A549 (cell line): ENCODE data around the gene EML4. TPM values are rescaled to one million over a fixed set of nuclear protein-coding genes. Genes with fewer than 3 reads are reported as not detected.

Source experiments
- ATAC-seq, 2 experiments: fragments of 200-7000 bp in 1 of 2; fragments of >200 bp in 1 of 2; cut with Nextera tagmentation in 1 of 2; cut with Tn5 transposase in 1 of 2; 3 replicates each; pipeline versions ENCODE4 v1.8.0 to v1.9.1; 2018 to 2020; ENCODE audit warnings: mild to moderate bottlenecking in 1 of 2, moderate library complexity in 1 of 2
- CTCF ChIA-PET: fragments of 300-600 bp; sonication (Branson Sonifier 250); formaldehyde crosslinking; extraction: SDS; loops from one replicate; lab custom pipeline; 2021; ENCODE audit warnings: antibody characterized with exemption, inconsistent platforms; lab: Yijun Ruan, JAX
- POLR2A ChIA-PET: fragments of 350-600 bp; formaldehyde crosslinking; extraction: SDS; loops from one replicate; lab custom pipeline; 2021; ENCODE audit warnings: antibody characterized with exemption, inconsistent platforms; lab: Yijun Ruan, JAX
- DNase-seq, 2 experiments: peaks; one replicate each; pipeline versions ENCODE4 v3.0.0 to v3.0.0-alpha.2; 2011 to 2016; ENCODE audit warnings: low read depth in 1 of 2, low spot score in 1 of 2
- FAIRE-seq: peaks from 2 replicates; lab custom pipeline; 2011; peaks lifted over from hg19 to GRCh38; lab: Jason Lieb, UNC
- H3K27ac ChIP-seq, 2 experiments: fragments of >200 bp; sonication (Bioruptor Twin); formaldehyde crosslinking; 3 replicates each; pipeline ENCODE4 v1.5.1; 2016 to 2017
- H3K4me1 ChIP-seq: fragments of >200 bp; sonication (Bioruptor Twin); formaldehyde crosslinking; 3 replicates; pipeline ENCODE4 v1.6.1; 2016
- H3K4me2 ChIP-seq: fragments of >200 bp; sonication (Bioruptor Twin); formaldehyde crosslinking; 3 replicates; pipeline ENCODE4 v1.6.1; 2016
- H3K4me3 ChIP-seq: fragments of >200 bp; sonication (Bioruptor Twin); formaldehyde crosslinking; 3 replicates; pipeline ENCODE4 v1.5.1; 2016
- H3K9me3 ChIP-seq: fragments of >200 bp; sonication (Bioruptor Twin); formaldehyde crosslinking; 3 replicates; pipeline ENCODE4 v1.6.1; 2016
- BHLHE40 ChIP-seq: IDR thresholded peaks from 2 replicates; pipeline ENCODE4 v1.6.1; 2012; ENCODE audit warnings: low read depth, low read length, inconsistent platforms
- EHMT2 ChIP-seq: fragments of 200-600 bp; sonication (generic); IDR thresholded peaks from 2 replicates; pipeline ENCODE4 v1.6.1; 2016; ENCODE audit warnings: antibody characterized with exemption, low read depth, mild to moderate bottlenecking, moderate library complexity
- ESRRA ChIP-seq: fragments of 150-350 bp; IDR thresholded peaks from 2 replicates; pipeline ENCODE4 v1.6.1; 2014; ENCODE audit warnings: mild to moderate bottlenecking, low read length, borderline replicate concordance
- FOSB ChIP-seq: fragments of 250-450 bp; sonication (Bioruptor Pico); IDR thresholded peaks from 2 replicates; pipeline ENCODE4 v1.5.0; 2020; ENCODE audit warnings: mild to moderate bottlenecking, moderate library complexity
- HDAC2 ChIP-seq: fragments of 200-600 bp; sonication (generic); IDR thresholded peaks from 2 replicates; pipeline ENCODE4 v1.6.1; 2016
- HEYL ChIP-seq: fragments of 250-450 bp; sonication (Bioruptor Pico); IDR thresholded peaks from 2 replicates; pipeline ENCODE4 v1.8.0; 2021; ENCODE audit warnings: mild to moderate bottlenecking, moderate library complexity
- HOXB13 ChIP-seq: fragments of 250-450 bp; sonication (Bioruptor Pico); IDR thresholded peaks from 2 replicates; pipeline ENCODE4 v1.5.0; 2020; ENCODE audit warnings: low read depth, mild to moderate bottlenecking, moderate library complexity
- JUNB ChIP-seq: fragments of >200 bp; sonication (Bioruptor Twin); formaldehyde crosslinking; IDR thresholded peaks from 2 replicates; pipeline ENCODE4 v1.6.1; 2016
- KDM1A ChIP-seq: fragments of 200-600 bp; sonication (generic); IDR thresholded peaks from 2 replicates; pipeline ENCODE4 v1.6.1; 2016; ENCODE audit warnings: low read depth, mild to moderate bottlenecking
- MAFK ChIP-seq: fragments of 450-650 bp; IDR thresholded peaks from 2 replicates; pipeline ENCODE4 v1.6.1; 2014; ENCODE audit not compliant: partially characterized antibody
- NFE2L2 ChIP-seq: fragments of 150-350 bp; conservative IDR thresholded peaks from 2 replicates; pipeline ENCODE4 v1.6.1; 2014; ENCODE audit warnings: low read length
- NPAS2 ChIP-seq: fragments of 250-450 bp; sonication (Bioruptor Pico); IDR thresholded peaks from 2 replicates; pipeline ENCODE4 v1.8.0; 2022; ENCODE audit warnings: mild to moderate bottlenecking, moderate library complexity, borderline replicate concordance
- NR3C1 ChIP-seq: fragments of >200 bp; sonication (Bioruptor Twin); formaldehyde crosslinking; IDR thresholded peaks from 3 replicates; pipeline ENCODE4 v1.6.1; 2017
- PHF8 ChIP-seq: fragments of 200-600 bp; sonication (generic); IDR thresholded peaks from 2 replicates; pipeline ENCODE4 v1.6.1; 2016; ENCODE audit warnings: low read depth, mild to moderate bottlenecking, antibody characterized with exemption, moderate library complexity, borderline replicate concordance
- POLR2AphosphoS2 ChIP-seq: conservative IDR thresholded peaks from 2 replicates; pipeline ENCODE4 v1.6.1; 2012; ENCODE audit warnings: low read length, improper control_type of control experiment, inconsistent platforms
- RAD21 ChIP-seq, 2 experiments: fragments of >200 bp in 1 of 2; sonication (Bioruptor Twin) in 1 of 2; formaldehyde crosslinking in 1 of 2; IDR thresholded peaks in 1 of 2; conservative IDR thresholded peaks in 1 of 2; 2 replicates in 1 of 2; 3 replicates in 1 of 2; pipeline ENCODE4 v1.6.1; 2012 to 2018; ENCODE audit warnings: inconsistent platforms in 1 of 2
- RCOR1 ChIP-seq: fragments of 150-350 bp; IDR thresholded peaks from 2 replicates; pipeline ENCODE4 v1.6.1; 2014; ENCODE audit warnings: antibody characterized with exemption, low read length, low read depth
- SMC3 ChIP-seq: fragments of >200 bp; sonication (Bioruptor Twin); formaldehyde crosslinking; IDR thresholded peaks from 3 replicates; pipeline ENCODE4 v1.6.1; 2018; ENCODE audit warnings: inconsistent platforms
- SREBF2 ChIP-seq: fragments of 450-650 bp; IDR thresholded peaks from 2 replicates; pipeline ENCODE4 v1.6.1; 2014; ENCODE audit warnings: mild to moderate bottlenecking, moderate library complexity
- TFCP2L1 ChIP-seq: fragments of 250-450 bp; sonication (Bioruptor Pico); IDR thresholded peaks from 2 replicates; pipeline ENCODE4 v1.5.0; 2021; ENCODE audit warnings: mild to moderate bottlenecking
- WGBS: methylation state at CpG from one replicate; pipeline ENCODE4 v1.1.6; 2017; ENCODE audit errors: missing lambda C conversion rate; 5-methylcytosine and 5-hydroxymethylcytosine counted together
- polyA plus RNA-seq, 4 experiments: library from polyadenylated mRNA; depleted of rRNA in 3 of 4; stranded (reverse); fragments of >200 nt; fragmentation: RNase III in 1 of 4; extraction: RNeasy Plus Mini Kit Qiagen cat#74134 plus additional on column Dnase treatment in 1 of 4; gene quantifications; 2 replicates in 3 of 4; 3 replicates in 1 of 4; pipeline ENCODE4 v1.2.3, GENCODE V29; 2011 to 2017
- TF ChIP-seq, protein P1 (sequence below): IDR thresholded peaks from 2 replicates; pipeline ENCODE4 v1.6.1; 2012
- TF ChIP-seq, protein P2 (sequence below): fragments of 450-650 bp; IDR thresholded peaks from 2 replicates; pipeline ENCODE4 v1.6.1; 2014; ENCODE audit warnings: antibody characterized with exemption
- TF ChIP-seq, protein P3 (sequence below): IDR thresholded peaks from 2 replicates; pipeline ENCODE4 v1.6.1; 2012; ENCODE audit warnings: low read depth, borderline replicate concordance
- TF ChIP-seq, protein P4 (sequence below): fragments of >200 bp; sonication (Bioruptor Twin); formaldehyde crosslinking; IDR thresholded peaks from 2 replicates; pipeline ENCODE4 v1.6.1; 2016

EML4 gene
- polyA plus RNA-seq, 2 of the 4 experiments (the other 2 are of a cell fraction) = 34.6 to 130 TPM

DNA sequence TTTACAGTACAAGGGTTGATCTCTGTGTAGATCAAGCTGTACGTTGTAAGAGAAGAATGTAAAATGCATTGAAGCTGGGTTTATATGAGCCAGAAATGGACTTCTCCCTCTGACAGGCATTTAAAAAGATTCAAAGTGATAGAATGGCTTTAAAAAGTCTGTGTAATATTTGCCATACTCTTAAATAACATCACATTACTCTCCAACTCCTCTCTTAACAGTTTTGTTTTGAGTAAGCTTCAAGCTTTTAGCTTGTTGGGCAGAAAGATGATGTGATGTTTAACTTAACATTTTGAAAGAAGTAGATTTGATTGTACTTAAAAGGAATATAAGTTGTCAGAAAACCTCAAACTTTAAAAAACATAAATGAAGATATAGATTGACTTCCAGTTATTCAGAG, 119.7 kb downstream of the EML4 start:
- TF ChIP-seq TFCP2L1 (CRISPR knock-in tag) (no peak), FOSB (CRISPR knock-in tag) (no peak), POLR2AphosphoS2 (no peak), SREBF2 (no peak), JUNB (no peak)
- TF ChIP-seq, protein P1, sequence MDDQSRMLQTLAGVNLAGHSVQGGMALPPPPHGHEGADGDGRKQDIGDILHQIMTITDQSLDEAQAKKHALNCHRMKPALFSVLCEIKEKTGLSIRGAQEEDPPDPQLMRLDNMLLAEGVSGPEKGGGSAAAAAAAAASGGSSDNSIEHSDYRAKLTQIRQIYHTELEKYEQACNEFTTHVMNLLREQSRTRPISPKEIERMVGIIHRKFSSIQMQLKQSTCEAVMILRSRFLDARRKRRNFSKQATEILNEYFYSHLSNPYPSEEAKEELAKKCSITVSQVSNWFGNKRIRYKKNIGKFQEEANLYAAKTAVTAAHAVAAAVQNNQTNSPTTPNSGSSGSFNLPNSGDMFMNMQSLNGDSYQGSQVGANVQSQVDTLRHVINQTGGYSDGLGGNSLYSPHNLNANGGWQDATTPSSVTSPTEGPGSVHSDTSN = no peak
- no peak overlapping the region for H3K4me2 ChIP-seq
- POLR2A ChIA-PET = no interaction called here

DNA sequence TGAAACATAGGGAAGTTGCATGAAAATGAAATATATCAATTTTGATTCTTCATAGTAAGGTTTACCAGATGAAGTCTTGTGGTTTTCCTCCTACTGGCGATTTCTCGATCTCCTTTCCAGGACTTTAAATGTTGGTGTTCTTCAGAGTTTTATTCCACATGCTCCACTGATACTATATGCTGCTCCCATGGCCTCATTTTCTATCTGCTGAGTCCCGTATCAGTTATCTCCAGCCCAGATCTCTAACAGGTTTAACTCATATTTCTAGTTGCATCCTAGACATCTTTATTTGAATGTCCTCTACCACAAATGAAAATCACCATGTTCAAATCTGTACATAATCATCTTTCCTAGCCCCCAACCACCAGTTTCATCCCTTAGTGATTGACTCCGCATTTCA, 120.1 kb downstream of the EML4 start:
- no peak overlapping the region for H3K27ac ChIP-seq
- POLR2A ChIA-PET = no interaction called here
- DNase-seq = no peak
- no peak for ATAC-seq
- no peak for FAIRE-seq
- no peaks in the 10 kb centered on the region for H3K9me3 ChIP-seq
- no peak overlapping the region for H3K4me2 ChIP-seq
- CTCF ChIA-PET = interaction anchor here (1.4 kb wide), 1 partner anchor 25 kb away, joined by 3 read pairs; no protein-coding TSS in a partner anchor
- H3K4me1 ChIP-seq = peaks cover 6% of the 10 kb centered on the region; the same call in 1 of the 3 replicates
- WGBS = 94% methylated on average over 4 of the region's 4 CpGs
- TF ChIP-seq SREBF2 = no peak
- TF ChIP-seq, protein P1 = no peak
- no peak for TF ChIP-seq POLR2AphosphoS2
- TF ChIP-seq NR3C1 = no peak
- TF ChIP-seq RAD21 (conservative IDR thresholded peaks at IDR 0.05 in 1 of 2, IDR thresholded peaks at IDR 0.05 in 1 of 2) = no peak
- TF ChIP-seq, protein P2, sequence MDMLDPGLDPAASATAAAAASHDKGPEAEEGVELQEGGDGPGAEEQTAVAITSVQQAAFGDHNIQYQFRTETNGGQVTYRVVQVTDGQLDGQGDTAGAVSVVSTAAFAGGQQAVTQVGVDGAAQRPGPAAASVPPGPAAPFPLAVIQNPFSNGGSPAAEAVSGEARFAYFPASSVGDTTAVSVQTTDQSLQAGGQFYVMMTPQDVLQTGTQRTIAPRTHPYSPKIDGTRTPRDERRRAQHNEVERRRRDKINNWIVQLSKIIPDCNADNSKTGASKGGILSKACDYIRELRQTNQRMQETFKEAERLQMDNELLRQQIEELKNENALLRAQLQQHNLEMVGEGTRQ = no peak
- TF ChIP-seq ESRRA = no peak
- TF ChIP-seq SMC3 = no peak
- TF ChIP-seq MAFK = no peak
- TF ChIP-seq RCOR1 = no peak
- TF ChIP-seq, protein P3, sequence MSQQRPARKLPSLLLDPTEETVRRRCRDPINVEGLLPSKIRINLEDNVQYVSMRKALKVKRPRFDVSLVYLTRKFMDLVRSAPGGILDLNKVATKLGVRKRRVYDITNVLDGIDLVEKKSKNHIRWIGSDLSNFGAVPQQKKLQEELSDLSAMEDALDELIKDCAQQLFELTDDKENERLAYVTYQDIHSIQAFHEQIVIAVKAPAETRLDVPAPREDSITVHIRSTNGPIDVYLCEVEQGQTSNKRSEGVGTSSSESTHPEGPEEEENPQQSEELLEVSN = no peak
- no peak for TF ChIP-seq NFE2L2
- no peak for TF ChIP-seq HOXB13 (CRISPR knock-in tag)
- TF ChIP-seq, protein P4, sequence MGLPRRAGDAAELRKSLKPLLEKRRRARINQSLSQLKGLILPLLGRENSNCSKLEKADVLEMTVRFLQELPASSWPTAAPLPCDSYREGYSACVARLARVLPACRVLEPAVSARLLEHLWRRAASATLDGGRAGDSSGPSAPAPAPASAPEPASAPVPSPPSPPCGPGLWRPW = no peak
- TF ChIP-seq KDM1A = no peak
- H3K4me3 ChIP-seq = no peak overlapping the region

More for the DNA sequence above, 119.7 kb downstream of the EML4 start:
- peaks cover 6% of the 10 kb centered on the region; the same call in 1 of the 3 replicates for H3K4me1 ChIP-seq
- no peak overlapping the region for H3K27ac ChIP-seq
- ATAC-seq (no peak), FAIRE-seq (no peak), DNase-seq (no peak)
- no peaks in the 10 kb centered on the region for H3K9me3 ChIP-seq
- CTCF ChIA-PET = interaction anchor here (1.4 kb wide), 1 partner anchor 25 kb away, joined by 3 read pairs; no protein-coding TSS in a partner anchor
- H3K4me3 ChIP-seq = no peak overlapping the region
- WGBS = 91% methylated on average over 1 of the region's 1 CpG

DNA sequence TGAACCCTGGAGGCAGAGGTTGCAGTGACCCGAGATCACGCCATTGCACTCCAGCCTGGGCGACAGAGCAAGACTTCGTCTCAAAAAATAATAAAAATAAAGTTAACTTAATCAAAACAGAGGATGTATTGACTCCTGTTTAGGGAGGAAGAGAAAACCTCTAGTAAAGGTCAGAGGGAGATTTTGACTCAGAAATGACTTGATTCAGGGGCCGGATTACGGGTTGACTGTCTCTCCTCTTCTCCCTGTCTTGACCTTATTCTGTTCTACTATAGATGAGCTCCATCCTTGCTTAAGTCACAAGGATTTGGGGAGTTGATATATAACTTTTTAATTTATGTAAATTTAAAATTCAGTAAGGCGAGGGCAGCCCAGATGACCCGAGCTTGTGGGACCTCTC, 120.9 kb downstream of the EML4 start:
- POLR2A ChIA-PET = no interaction called here
- FAIRE-seq = no peak
- CTCF ChIA-PET = interaction anchor here (1.0 to 1.4 kb wide), 3 partner anchors 19 to 39 kb away, joined by 3 read pairs; no protein-coding TSS in a partner anchor
- TF ChIP-seq, protein P1 = no peak
- TF ChIP-seq KDM1A (no peak), BHLHE40 (no peak), JUNB (no peak), PHF8 (no peak), HEYL (no peak), POLR2AphosphoS2 (no peak), NR3C1 (no peak), EHMT2 (no peak), NPAS2 (CRISPR knock-in tag) (no peak), RCOR1 (no peak), HDAC2 (no peak)

More for the DNA sequence above, 120.9 kb downstream of the EML4 start:
- DNase-seq (no peak), ATAC-seq (no peak)
- Histone ChIP-seq H3K4me3 (no peak overlapping the region), H3K4me2 (no peak overlapping the region), H3K4me1 (peaks cover 6% of the 10 kb centered on the region; the same call in 1 of the 3 replicates), H3K9me3 (no peaks in the 10 kb centered on the region), H3K27ac (no peak overlapping the region)
- WGBS = 96% methylated on average over 8 of the region's 8 CpGs
